Thymus (tissue), 11 donors: ENCODE measurements around the gene GRIK4. TPM values are rescaled to one million over a fixed set of nuclear protein-coding genes. Genes with fewer than 3 reads are reported as not detected.
"Not testable (repeated sequence)": the region's sequence is repeated elsewhere in the genome, so short reads cannot be mapped to it uniquely, and the experiment has no call there.

Experiments used
- DNase-seq, 9 donors: peaks; one replicate each; pipeline ENCODE4 v3.0.0-alpha.2; 2013; ENCODE audit warnings: low spot score in 9 of 9, low read depth in 6 of 9, missing footprints in 1 of 9
- H3K27ac ChIP-seq, 2 donors: one replicate each; pipeline ENCODE4 v1.5.1; 2013; ENCODE audit warnings: control low read depth in 1 of 2, low read depth in 1 of 2, low read length in 1 of 2, mild to moderate bottlenecking in 1 of 2, moderate library complexity in 1 of 2
- H3K27me3 ChIP-seq, 2 donors: one replicate each; pipeline ENCODE4 v1.5.1; 2013; ENCODE audit warnings: low read length in 1 of 2; ENCODE audit not compliant: control insufficient read depth in 2 of 2, insufficient read depth in 1 of 2
- H3K36me3 ChIP-seq, 2 donors: one replicate each; pipeline ENCODE4 v1.5.1; 2013; ENCODE audit warnings: low read length in 1 of 2, mild to moderate bottlenecking in 1 of 2, moderate library complexity in 1 of 2; ENCODE audit not compliant: control insufficient read depth in 2 of 2, insufficient read depth in 2 of 2
- H3K4me1 ChIP-seq, 2 donors: one replicate each; pipeline ENCODE4 v1.5.1; 2013; ENCODE audit warnings: low read length in 2 of 2; ENCODE audit not compliant: control insufficient read depth in 2 of 2, insufficient read depth in 2 of 2
- H3K4me3 ChIP-seq, 2 donors: one replicate each; pipeline ENCODE4 v1.5.1; 2013; ENCODE audit warnings: low read length in 2 of 2, control low read depth in 1 of 2, mild to moderate bottlenecking in 1 of 2
- H3K9me3 ChIP-seq, 2 donors: one replicate each; pipeline ENCODE4 v1.5.1; 2013; ENCODE audit warnings: low read length in 1 of 2, mild to moderate bottlenecking in 1 of 2; ENCODE audit not compliant: control insufficient read depth in 2 of 2, insufficient read depth in 1 of 2
- WGBS: extraction: QIAGEN DNeasy Blood & Tissue Kit; methylation state at CpG from one replicate; pipeline ENCODE4 v1.1.7; 2013; 5-methylcytosine and 5-hydroxymethylcytosine counted together
- polyA plus RNA-seq: library from polyadenylated mRNA; stranded (reverse); fragments of 200-250 nt; gene quantifications from one replicate; pipeline ENCODE4 v1.2.3, GENCODE V29; 2013
- total RNA-seq: library from RNA; stranded (reverse); fragments of 120-200 nt; gene quantifications from one replicate; pipeline ENCODE4 v1.2.4, GENCODE V29; 2013
- donor health status: healthy.

The GRIK4 gene
- total and polyA plus RNA-seq, 2 donors = 0.11 to 0.19 TPM

DNA sequence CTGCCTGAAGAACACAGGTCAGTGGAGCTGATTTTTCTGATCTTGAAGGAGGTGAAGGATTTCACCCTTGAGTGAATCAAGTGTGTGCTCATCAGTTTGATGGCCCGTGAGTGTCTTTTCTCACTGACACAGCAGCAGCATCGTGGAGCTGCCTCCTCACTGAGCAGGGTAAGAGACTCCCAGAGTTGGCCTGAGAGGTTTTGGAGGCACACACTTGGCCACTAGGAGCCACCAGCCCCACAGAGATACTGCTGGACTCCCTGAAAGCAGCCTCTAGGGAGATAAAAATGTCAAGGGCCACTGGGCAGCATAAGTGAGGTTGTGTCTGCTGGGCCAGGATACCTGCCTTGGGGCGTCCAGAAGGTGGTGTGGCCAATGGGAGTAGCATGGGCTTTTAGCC lies 245.4 kb downstream of the GRIK4 start:
- Histone ChIP-seq H3K36me3 (no peaks in the 10 kb centered on the region), H3K27ac (no peak overlapping the region), H3K4me3 (no peak overlapping the region), H3K9me3 (no peaks in the 10 kb centered on the region), H3K4me1 (no peaks in the 10 kb centered on the region), H3K27me3 (no peaks in the 10 kb centered on the region)
- WGBS = 86% methylated on average over 3 of the region's 3 CpGs
- no peak for DNase-seq

DNA sequence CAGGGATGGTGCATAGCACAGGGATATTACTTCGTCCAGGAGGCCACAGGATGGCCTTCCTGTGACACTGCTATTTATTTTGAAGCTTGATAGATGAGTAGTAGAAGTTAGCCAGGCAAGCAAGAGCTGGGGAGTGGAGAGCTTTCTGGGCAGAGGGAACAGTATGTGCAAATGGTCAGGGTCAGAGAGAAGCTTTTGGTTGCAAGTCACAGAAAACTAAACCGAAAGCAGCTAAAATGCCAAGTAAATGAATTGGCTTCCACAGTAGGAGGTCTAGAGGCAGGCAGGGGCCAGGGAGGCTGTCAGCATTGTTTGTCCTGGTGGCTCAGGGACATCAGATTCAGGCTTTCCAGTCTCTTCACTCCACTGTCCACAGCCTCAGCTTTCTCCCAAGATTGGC lies 247.5 kb downstream of the GRIK4 start:
- WGBS = 70% methylated on average over 2 of the region's 2 CpGs
- H3K27ac ChIP-seq = no peak overlapping the region
- no peak for DNase-seq
- no peaks in the 10 kb centered on the region for H3K4me1 ChIP-seq
- no peak overlapping the region for H3K4me3 ChIP-seq
- H3K9me3 ChIP-seq = no peaks in the 10 kb centered on the region
- no peaks in the 10 kb centered on the region for H3K27me3 ChIP-seq
- H3K36me3 ChIP-seq = no peaks in the 10 kb centered on the region

DNA sequence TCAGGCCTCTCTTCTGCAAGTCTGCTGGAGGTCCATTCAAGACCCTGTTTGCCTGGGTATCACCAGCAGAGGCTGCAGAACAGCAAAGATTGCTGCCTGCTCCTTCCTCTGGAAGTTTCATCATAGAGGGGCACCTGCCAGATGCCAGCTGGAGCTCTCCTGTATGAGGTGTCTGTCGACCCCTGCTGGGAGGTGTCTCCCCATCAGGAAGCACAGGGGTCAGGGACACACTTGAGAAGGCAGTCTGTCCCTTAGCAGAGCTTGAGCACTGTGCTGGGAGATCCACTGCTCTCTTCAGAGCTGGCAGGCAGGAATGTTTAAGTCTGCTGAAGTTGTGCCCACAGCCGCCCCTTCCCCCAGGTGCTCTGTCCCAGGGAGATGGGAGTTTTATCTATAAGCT lies 254.2 kb downstream of the GRIK4 start:
- not testable (repeated sequence) for H3K4me1 ChIP-seq, H3K27ac ChIP-seq, H3K36me3 ChIP-seq, H3K27me3 ChIP-seq, DNase-seq, H3K4me3 ChIP-seq, H3K9me3 ChIP-seq
- 87% methylated on average over 2 of the region's 2 CpGs for WGBS

DNA sequence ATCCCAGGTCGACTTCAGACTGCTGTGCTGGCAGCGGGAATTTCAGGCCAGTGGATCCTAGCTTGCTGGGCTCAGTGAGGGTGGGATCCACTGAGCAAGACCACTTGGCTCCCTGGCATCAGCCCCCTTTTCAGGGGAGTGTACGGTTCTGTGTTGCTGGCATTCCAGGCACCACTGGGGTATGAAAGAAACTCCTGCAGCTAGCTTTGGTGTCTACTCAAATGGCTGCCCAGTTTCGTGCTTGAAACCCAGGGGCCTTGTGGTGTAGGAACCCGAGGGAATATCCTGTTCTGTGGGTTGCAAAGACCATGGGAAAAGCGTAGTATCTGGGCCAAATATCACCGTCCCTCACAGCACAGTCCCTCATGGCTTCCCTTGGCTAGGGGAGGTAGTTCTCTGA lies 254.8 kb downstream of the GRIK4 start:
- peaks cover 0 to 1% of the 10 kb centered on the region in 2 donors for H3K9me3 ChIP-seq
- DNase-seq = no peak
- H3K4me1 ChIP-seq = no peaks in the 10 kb centered on the region
- H3K27ac ChIP-seq = no peak overlapping the region
- 91% methylated on average over 7 of the region's 7 CpGs for WGBS
- H3K36me3 ChIP-seq = no peaks in the 10 kb centered on the region
- H3K4me3 ChIP-seq = no peak overlapping the region
- no peaks in the 10 kb centered on the region for H3K27me3 ChIP-seq

DNA sequence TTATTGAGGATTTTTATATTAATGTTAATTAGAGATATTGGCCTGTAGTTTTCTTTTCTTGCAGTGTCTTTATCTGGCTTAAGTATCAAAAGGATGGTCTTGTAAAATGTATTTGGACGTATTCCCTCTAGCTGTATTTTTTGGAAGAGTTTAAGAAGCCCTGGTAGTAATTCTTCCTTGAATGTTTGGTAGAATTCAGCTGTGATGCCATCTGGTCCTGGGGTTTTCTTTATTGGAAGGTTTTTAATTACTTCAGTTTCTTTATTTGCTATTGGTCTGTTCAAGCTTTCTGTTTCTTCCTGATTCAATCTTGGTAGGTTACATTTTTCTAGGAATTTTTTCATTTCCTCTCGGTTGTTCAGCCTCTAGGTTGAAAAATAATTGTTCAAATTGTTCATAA lies 257.4 kb downstream of the GRIK4 start:
- WGBS = 71% methylated on average over 2 of the region's 2 CpGs
- no peak overlapping the region for H3K4me3 ChIP-seq
- no peak for DNase-seq
- H3K27ac ChIP-seq = no peak overlapping the region
- H3K9me3 ChIP-seq = peaks cover 0 to 1% of the 10 kb centered on the region in 2 donors
- no peaks in the 10 kb centered on the region for H3K36me3 ChIP-seq
- H3K27me3 ChIP-seq = no peaks in the 10 kb centered on the region
- H3K4me1 ChIP-seq = no peaks in the 10 kb centered on the region

DNA sequence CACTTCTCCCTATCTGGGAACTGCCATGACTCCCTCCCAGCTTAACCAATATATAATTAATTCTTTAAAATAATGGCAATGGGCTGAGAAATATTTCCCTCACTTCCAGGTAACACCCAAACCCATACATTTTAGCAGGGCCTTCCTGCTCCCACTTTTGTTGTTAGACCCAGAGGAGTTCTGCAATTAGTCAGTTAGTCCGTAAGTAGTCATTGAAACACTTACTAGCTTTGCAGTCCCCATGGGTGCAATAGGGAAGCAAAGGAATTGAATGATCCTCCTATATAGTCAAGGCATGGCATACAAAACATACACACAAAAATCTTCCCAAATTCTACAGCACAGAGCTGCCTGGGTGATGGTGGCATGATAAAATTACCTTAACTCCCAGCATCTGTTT lies 258.4 kb downstream of the GRIK4 start:
- Histone ChIP-seq H3K27me3 (no peaks in the 10 kb centered on the region), H3K4me3 (no peak overlapping the region), H3K27ac (no peak overlapping the region), H3K9me3 (peaks cover 0 to 1% of the 10 kb centered on the region in 2 donors), H3K36me3 (no peaks in the 10 kb centered on the region), H3K4me1 (no peaks in the 10 kb centered on the region)
- 95% methylated on average over 1 of the region's 1 CpG for WGBS
- no peak for DNase-seq

DNA sequence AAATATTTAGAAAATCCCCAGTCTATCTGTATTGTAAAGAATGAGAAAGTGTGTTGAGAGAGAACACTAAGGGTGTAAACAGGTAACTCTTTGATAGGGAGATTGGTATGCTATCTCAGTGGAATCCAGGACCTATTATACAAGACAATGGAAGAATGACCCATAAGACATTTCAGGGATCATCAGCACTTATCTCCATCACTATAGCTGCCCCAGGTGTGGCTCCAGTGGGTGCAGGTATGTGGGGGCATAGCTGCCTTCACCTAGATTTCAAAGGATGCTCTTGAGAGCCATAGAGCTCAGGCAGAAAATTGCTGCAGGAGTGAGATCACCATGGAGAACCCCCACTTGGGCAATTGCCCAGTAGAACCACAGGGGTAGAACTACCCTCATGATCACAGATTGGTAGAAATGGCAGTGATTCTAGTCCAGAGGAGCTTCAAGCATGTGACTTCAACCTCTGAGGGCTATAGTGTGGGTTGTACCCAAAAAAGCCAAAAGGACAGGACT lies 260.1 kb downstream of the GRIK4 start:
- Histone ChIP-seq H3K27me3 (no peaks in the 10 kb centered on the region), H3K4me3 (no peak overlapping the region), H3K4me1 (no peaks in the 10 kb centered on the region), H3K27ac (no peak overlapping the region), H3K9me3 (no peaks in the 10 kb centered on the region), H3K36me3 (no peaks in the 10 kb centered on the region)
- no peak for DNase-seq

DNA sequence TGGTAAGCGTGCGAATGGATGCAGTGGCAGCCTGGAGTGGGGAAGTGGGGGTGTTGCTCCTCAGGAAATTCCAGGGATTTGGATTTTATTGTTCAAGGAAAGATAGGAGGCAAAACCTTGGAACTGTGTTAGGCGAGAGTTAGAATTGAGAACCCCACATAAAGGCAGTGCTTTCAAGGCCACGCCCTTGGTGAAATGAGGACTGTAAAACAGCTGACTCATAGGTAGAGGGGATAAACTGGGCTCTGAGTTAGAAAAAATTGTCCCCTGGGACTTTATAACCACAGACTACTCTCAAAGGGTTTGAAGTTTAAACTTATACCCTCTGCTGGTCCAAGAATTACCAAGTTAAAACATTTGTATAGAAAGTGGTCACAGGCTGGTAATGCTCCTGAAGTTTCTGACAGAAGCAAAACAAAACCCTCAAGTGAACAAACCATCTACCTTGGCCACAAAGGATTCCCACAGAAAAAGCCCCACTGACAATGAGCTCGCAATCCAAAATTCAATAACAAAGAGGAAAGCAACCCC lies 262.0 kb downstream of the GRIK4 start:
- DNase-seq = no peak
- WGBS = 85% methylated on average over 5 of the region's 5 CpGs
- Histone ChIP-seq H3K9me3 (no peaks in the 10 kb centered on the region), H3K4me3 (no peak overlapping the region), H3K4me1 (no peaks in the 10 kb centered on the region), H3K36me3 (no peaks in the 10 kb centered on the region), H3K27me3 (no peaks in the 10 kb centered on the region), H3K27ac (no peak overlapping the region)

DNA sequence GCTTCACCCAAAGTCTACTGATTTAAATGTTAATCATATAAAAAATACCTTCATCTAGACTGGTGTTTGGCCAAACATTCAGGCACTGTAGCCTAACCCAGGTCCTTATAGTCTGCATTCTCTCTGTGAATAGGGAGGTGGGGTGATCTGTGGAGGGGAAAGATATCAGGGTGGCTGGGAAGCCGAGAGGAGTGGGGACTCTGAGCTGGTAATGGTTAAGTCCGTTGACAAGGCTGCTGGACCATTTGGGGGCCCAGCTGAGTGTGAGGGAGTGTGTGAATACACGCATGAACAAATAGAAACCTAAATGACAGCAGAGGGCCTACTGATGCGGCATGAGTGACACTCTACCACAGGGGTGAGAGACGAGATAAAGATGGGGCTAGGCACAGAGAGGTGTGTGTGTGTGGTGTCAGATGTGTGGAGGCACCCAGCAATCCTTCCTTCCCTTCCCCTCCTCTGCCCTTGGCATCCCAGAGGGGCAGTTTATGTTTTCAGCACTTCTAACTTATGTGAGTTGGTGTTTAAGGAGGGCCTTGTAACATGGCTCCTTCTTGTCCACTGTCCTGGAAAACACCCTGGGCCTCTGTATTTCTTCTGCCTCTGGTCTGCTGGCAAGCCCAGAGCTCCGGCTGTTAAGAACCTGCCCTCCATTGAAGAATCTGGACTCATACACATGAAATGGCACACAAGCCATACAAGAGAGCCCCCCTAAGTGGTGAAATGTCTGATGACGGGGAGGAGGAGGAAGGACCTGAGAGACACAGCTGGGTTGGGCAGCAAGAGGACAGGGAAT lies 263.2 kb downstream of the GRIK4 start:
- DNase-seq = no peak
- WGBS = 88% methylated on average over 7 of the region's 7 CpGs
- no peaks in the 10 kb centered on the region for H3K36me3 ChIP-seq
- H3K4me3 ChIP-seq = no peak overlapping the region
- no peaks in the 10 kb centered on the region for H3K9me3 ChIP-seq
- H3K27me3 ChIP-seq = no peaks in the 10 kb centered on the region
- no peak overlapping the region for H3K27ac ChIP-seq
- H3K4me1 ChIP-seq = no peaks in the 10 kb centered on the region
